Measurements from ENCODE around the gene NBPF4.
"Not testable (repeated sequence)": the region's sequence is repeated elsewhere in the genome, so short reads cannot be mapped to it uniquely, and the experiment has no call there.

Gene NBPF4

GRCh38 chr1:108243976-108244375, at the start of gene NBPF4:
Gene NBPF4 (minus strand): TSS chr1:108244076. CDS start chr1:108243761, 315 bp downstream.
- not testable (repeated sequence) for H3K27me3 Mint-ChIP-seq; DNase-seq; H3K9me3 Mint-ChIP-seq; H3K4me1 Mint-ChIP-seq (ENCODE audit: low read depth); H3K27ac Mint-ChIP-seq; H3K4me3 Mint-ChIP-seq; H3K36me3 Mint-ChIP-seq (ENCODE audit: low read depth)

- not testable (repeated sequence) for H3K9me3 Mint-ChIP-seq; DNase-seq; H3K4me3 Mint-ChIP-seq; H3K27me3 Mint-ChIP-seq; H3K36me3 Mint-ChIP-seq (ENCODE audit: low read depth); H3K27ac Mint-ChIP-seq; H3K4me1 Mint-ChIP-seq (ENCODE audit: low read depth)
Measured at GRCh38 chr1:108282528-108283257, 38.8 kb upstream of the NBPF4 start.

GRCh38 chr1:108272485-108273327, 28.8 kb upstream of the NBPF4 start:
- not testable (repeated sequence) for H3K4me3 Mint-ChIP-seq; H3K4me1 Mint-ChIP-seq (ENCODE audit: low read depth); DNase-seq; H3K27ac Mint-ChIP-seq; H3K27me3 Mint-ChIP-seq; H3K36me3 Mint-ChIP-seq (ENCODE audit: low read depth); H3K9me3 Mint-ChIP-seq

- not testable (repeated sequence) for H3K36me3 Mint-ChIP-seq (ENCODE audit: low read depth); H3K27me3 Mint-ChIP-seq; DNase-seq; H3K9me3 Mint-ChIP-seq; H3K27ac Mint-ChIP-seq; H3K4me1 Mint-ChIP-seq (ENCODE audit: low read depth); H3K4me3 Mint-ChIP-seq
Measured at GRCh38 chr1:108267097-108267496, 23.2 kb upstream of the NBPF4 start.

- not testable (repeated sequence) for H3K27me3 Mint-ChIP-seq; DNase-seq; H3K4me3 Mint-ChIP-seq; H3K9me3 Mint-ChIP-seq; H3K4me1 Mint-ChIP-seq (ENCODE audit: low read depth); H3K27ac Mint-ChIP-seq; H3K36me3 Mint-ChIP-seq (ENCODE audit: low read depth)
Measured at GRCh38 chr1:108261967-108262366, 18.1 kb upstream of the NBPF4 start.

- not testable (repeated sequence) for H3K4me1 Mint-ChIP-seq (ENCODE audit: low read depth); DNase-seq; H3K27ac Mint-ChIP-seq; H3K27me3 Mint-ChIP-seq; H3K9me3 Mint-ChIP-seq; H3K36me3 Mint-ChIP-seq (ENCODE audit: low read depth); H3K4me3 Mint-ChIP-seq
Measured at GRCh38 chr1:108261519-108261918, 17.6 kb upstream of the NBPF4 start.

- not testable (repeated sequence) for H3K36me3 Mint-ChIP-seq (ENCODE audit: low read depth); H3K4me1 Mint-ChIP-seq (ENCODE audit: low read depth); H3K27ac Mint-ChIP-seq; DNase-seq; H3K4me3 Mint-ChIP-seq; H3K9me3 Mint-ChIP-seq; H3K27me3 Mint-ChIP-seq
Measured at GRCh38 chr1:108260578-108261259, 16.8 kb upstream of the NBPF4 start.

GRCh38 chr1:108255426-108255825, 11.6 kb upstream of the NBPF4 start:
- H3K4me1 Mint-ChIP-seq (ENCODE audit: low read depth); H3K9me3 Mint-ChIP-seq; H3K27me3 Mint-ChIP-seq: not testable (repeated sequence)

GRCh38 chr1:108239426-108239825, 4.5 kb downstream of the NBPF4 start:
- H3K27ac Mint-ChIP-seq; H3K4me3 Mint-ChIP-seq; H3K27me3 Mint-ChIP-seq; H3K36me3 Mint-ChIP-seq (ENCODE audit: low read depth); DNase-seq; H3K9me3 Mint-ChIP-seq; H3K4me1 Mint-ChIP-seq (ENCODE audit: low read depth): not testable (repeated sequence)

More at GRCh38 chr1:108255426-108255825, 11.6 kb upstream of the NBPF4 start:
- not testable (repeated sequence) for H3K36me3 Mint-ChIP-seq (ENCODE audit: low read depth); H3K4me3 Mint-ChIP-seq; H3K27ac Mint-ChIP-seq; DNase-seq

GRCh38 chr1:108235308-108235707, 8.6 kb downstream of the NBPF4 start:
- H3K36me3 Mint-ChIP-seq (ENCODE audit: low read depth); H3K4me1 Mint-ChIP-seq (ENCODE audit: low read depth); DNase-seq; H3K27ac Mint-ChIP-seq; H3K4me3 Mint-ChIP-seq; H3K9me3 Mint-ChIP-seq; H3K27me3 Mint-ChIP-seq: not testable (repeated sequence)

- not testable (repeated sequence) for H3K27me3 Mint-ChIP-seq; H3K4me1 Mint-ChIP-seq (ENCODE audit: low read depth); H3K9me3 Mint-ChIP-seq; DNase-seq; H3K36me3 Mint-ChIP-seq (ENCODE audit: low read depth); H3K27ac Mint-ChIP-seq; H3K4me3 Mint-ChIP-seq
Measured at GRCh38 chr1:108232183-108232582, 11.7 kb downstream of the NBPF4 start.

- H3K36me3 Mint-ChIP-seq (ENCODE audit: low read depth); H3K9me3 Mint-ChIP-seq; H3K27ac Mint-ChIP-seq; DNase-seq; H3K27me3 Mint-ChIP-seq; H3K4me1 Mint-ChIP-seq (ENCODE audit: low read depth); H3K4me3 Mint-ChIP-seq: not testable (repeated sequence)
Measured at GRCh38 chr1:108229976-108230375, 13.9 kb downstream of the NBPF4 start.

- H3K27ac Mint-ChIP-seq; H3K4me3 Mint-ChIP-seq; H3K4me1 Mint-ChIP-seq (ENCODE audit: low read depth); DNase-seq; H3K27me3 Mint-ChIP-seq; H3K36me3 Mint-ChIP-seq (ENCODE audit: low read depth); H3K9me3 Mint-ChIP-seq: not testable (repeated sequence)
Measured at GRCh38 chr1:108227772-108228171, 16.1 kb downstream of the NBPF4 start.

- H3K27me3 Mint-ChIP-seq; H3K27ac Mint-ChIP-seq; H3K9me3 Mint-ChIP-seq; H3K4me1 Mint-ChIP-seq (ENCODE audit: low read depth); H3K4me3 Mint-ChIP-seq; DNase-seq; H3K36me3 Mint-ChIP-seq (ENCODE audit: low read depth): not testable (repeated sequence)
Measured at GRCh38 chr1:108226855-108227254, 17.0 kb downstream of the NBPF4 start.

- not testable (repeated sequence) for H3K36me3 Mint-ChIP-seq (ENCODE audit: low read depth); DNase-seq; H3K4me3 Mint-ChIP-seq; H3K27ac Mint-ChIP-seq; H3K4me1 Mint-ChIP-seq (ENCODE audit: low read depth); H3K9me3 Mint-ChIP-seq; H3K27me3 Mint-ChIP-seq
Measured at GRCh38 chr1:108223226-108223625, 20.6 kb downstream of the NBPF4 start.

Data from activated T-cell treated with anti-CD3 and anti-CD28 coated beads, Interleukin-2, amount 50 U/mL, for 24 hours (primary cell).